Measurements from ENCODE around the gene PPP1R26.
"Not testable (repeated sequence)": the region's sequence is repeated elsewhere in the genome, so short reads cannot be mapped to it uniquely, and the experiment has no call there.

PPP1R26 gene

DNA sequence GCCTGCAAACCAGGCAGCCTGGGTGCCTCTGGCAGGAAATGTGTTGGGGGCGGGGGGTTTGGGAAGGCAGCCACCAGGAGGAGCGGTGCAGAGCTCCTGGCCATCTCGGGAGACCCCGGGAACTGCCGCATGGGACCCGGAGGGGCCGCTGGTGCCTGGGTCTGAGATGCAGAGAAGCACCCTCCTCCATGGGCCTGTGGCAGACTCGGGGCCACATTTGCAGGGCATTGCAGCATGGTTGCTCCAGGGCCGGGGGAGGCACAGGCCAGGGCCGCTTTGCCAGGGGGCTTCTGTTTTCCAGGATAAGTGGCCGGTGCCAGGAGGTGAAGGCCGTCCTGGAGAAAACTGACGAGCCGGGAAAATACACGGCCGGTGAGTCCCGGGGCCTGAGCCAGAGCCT lies 43.3 kb downstream of the PPP1R26 start:
- no peak for DNase-seq

DNA sequence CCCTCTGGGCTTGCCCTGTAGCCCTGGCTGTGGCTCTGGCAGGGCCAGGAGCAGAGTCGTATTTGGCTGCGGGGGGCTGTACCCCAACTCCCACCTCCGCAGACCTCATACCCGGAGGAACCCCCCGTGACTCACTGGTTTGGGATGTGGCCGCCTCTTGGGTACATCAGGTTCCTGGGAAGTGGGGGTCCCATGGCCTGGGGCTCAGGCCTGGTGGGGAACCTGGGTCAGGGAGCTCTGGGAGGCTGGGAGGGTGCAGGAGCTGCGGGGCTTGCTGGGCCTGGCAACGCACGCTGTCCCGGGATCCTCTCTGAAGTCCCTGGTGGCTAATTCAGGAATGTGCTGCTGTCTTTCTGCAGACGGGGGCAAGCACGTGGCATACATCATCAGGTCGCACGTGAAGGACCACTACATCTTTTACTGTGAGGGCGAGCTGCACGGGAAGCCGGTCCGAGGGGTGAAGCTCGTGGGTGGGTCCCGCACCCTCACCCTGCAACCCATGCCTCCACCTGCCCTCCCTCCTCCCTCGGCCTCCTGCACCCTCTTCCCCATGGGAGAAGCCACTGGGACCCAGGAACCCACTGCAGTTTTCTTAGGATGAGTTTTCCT lies 44.0 kb downstream of the PPP1R26 start:
- no peak for DNase-seq

DNA sequence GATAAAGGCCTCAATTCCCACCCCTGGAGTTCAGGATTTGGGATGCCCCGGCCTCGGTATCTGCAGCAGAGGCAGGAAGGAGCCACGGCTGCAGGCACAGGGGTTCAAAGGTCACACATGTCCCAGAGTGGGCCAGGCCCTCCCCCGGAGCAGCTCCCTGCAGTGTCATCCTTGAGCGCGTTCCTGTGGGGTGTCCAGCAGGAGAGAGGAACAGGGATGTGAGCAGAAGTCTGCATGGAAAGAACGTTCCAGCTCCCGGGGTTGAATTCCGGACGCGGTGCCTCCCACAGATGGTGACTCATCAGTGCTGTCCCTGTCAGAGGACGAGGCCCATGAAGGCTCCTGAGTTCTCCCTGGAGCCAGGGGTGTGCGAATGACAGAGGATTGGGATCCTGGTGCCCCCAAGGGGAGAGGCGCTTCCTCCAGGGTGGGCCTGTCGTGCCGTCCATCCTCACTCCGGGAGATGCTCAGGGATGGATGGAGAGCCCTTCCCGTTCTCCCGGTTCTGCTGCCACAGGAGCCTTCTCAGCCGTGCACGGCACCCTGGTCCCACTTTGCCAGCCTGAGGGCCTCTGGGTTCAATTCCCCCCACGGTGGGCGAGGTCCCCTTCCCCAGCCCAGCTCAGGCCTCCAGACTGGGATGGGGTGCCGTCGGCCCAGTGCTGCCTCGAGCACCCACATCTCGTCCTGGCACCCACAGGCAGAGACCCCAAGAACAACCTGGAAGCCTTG lies 44.7 kb downstream of the PPP1R26 start:
- DNase-seq: no peak

GRCh38 chr9:135525241-135526088 lies 45.9 kb downstream of the PPP1R26 start:
- DNase-seq: no peak

DNA sequence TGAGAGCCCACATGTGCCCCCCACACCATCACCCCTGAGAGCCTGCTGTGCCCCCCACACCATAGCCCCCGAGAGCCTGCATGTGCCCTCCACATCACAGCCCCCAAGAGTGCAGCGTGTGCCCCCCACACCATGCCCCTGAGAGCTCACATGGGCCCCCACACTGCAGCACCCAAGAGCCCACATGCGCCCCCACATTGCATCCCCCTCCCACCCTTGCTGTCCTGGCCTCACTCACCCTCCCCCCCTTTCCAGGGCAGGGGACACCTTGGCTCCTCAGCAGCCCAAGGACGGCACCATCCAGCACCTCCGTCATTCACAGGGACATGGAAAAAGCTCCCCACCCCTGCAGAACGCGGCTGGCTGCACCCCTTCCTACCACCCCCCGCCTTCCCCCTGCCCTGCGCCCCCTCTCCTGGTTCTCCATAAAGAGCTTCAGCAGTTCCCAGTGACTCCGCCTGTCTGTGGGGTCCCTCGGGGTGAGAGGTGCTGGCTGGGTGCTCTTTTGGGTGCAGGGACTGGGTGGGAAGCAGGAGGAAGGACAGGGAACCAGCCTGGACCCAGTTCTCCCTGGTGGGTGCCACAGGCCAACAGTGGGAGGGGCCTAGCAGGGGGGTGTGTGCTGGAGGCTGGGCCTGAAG lies 46.6 kb downstream of the PPP1R26 start:
- DNase-seq: no peak

DNA sequence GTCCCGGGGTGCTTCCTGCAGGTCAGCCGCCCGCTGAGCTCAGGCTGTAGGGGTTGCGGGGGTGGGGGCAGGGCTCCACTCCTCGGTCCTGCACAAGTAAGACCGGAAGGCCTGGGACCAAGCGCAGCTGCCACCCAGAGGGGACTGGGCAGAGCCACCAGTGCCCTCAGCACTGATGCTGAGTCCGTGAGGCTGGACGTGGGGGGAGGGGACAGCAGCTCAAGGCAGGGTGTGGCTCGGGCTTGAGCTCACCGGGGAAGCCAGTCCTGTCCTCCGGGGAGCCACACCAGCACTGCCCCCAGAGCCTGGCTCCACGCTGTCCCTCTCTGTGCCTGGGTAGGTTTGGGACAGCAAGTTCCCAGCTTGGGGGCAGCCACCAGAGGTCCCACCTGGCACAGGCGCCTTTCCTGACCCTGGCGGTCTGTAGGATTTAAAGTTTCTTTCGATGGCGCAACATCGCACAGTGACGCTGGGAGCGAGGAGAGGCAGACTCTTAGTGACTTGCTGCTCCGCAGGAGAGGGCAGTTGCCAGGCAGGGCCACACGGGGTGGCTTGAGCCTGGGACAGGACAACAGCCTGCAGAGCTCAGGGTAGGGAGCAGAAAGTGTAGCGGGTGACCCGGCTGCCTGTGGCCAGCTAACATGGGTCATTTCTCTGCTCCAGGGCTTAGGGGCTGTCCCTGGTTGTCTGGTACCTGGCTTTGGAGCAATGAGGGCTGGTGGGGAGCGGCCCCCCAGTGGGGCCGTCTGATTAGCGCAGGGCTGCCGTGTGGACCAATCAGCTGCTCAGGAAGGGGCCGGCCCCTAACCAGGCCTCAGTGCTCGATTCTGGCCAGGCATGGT lies 47.4 kb downstream of the PPP1R26 start:
- DNase-seq: no peak

GRCh38 chr9:135528842-135529435 lies 49.4 kb downstream of the PPP1R26 start:
- not testable (repeated sequence) for DNase-seq

GRCh38 chr9:135530146-135530545 lies 50.6 kb downstream of the PPP1R26 start:
- no peak for DNase-seq

- no peak for DNase-seq
Observed at GRCh38 chr9:135531096-135531495, 51.5 kb downstream of the PPP1R26 start.

DNA sequence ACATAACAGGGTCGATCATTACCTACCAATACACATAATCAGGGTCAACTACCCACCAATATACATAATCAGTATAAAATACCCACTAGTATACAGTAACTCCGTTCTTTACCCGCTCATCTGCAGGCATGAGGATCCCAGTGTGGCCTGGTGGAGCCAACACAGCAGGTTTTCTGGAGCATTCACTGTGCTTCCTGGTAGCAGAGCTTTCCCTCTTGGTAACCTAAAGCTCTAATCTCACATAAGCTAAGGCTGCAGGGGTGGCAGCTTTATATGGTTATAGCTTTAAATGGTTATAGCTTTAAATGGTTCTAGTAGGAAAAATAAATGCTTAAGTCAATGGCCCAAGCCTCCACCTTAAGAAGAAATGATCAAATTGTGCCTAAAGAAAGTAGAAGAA lies 53.5 kb downstream of the PPP1R26 start:
- peak; percentile 27 for DNase-seq

DNA sequence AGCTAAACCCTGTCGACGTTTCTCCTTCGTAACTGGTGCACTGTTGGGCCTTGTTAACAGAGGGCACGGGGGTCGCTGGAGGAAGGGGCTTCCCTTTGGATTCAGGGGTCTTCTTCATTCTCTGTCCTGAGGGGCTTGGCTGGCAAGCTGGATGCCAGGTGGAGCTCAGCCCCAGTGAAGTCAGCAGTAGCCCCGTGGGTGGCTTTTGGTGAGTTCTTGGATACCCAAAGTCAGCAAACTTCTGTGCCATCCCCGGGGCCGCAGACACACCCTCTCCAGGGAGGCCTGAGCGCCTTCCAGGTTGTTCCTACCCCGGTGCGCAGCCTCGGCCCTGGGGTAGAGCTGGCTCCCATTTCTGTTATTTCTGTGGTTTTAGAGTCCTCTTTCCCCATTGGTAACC lies 54.1 kb downstream of the PPP1R26 start:
- no peak for DNase-seq

- DNase-seq: not testable (repeated sequence)
Observed at GRCh38 chr9:135534192-135534711, 54.7 kb downstream of the PPP1R26 start.

DNA sequence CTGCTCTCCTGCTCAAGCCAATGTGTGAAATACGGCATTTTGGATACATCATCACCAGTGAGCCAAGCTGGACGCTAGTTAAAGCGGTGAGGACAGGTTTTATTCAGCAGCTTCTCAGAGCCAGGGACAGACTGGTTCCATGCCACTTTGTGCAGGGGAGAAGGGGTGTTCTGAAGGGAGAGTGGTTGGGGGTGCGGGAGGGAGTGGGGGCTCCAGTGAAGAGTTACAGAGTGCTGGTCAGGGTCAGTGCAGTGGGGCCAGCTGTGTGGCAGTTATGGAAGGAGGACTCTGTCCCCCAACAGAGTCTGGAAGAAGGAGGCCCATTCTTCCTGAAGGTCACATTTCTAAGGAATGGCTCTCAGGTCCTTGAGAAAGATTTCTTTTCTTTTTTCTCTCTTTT lies 55.2 kb downstream of the PPP1R26 start:
- DNase-seq: not testable (repeated sequence)

GRCh38 chr9:135535631-135536030 lies 56.0 kb downstream of the PPP1R26 start:
- not testable (repeated sequence) for DNase-seq

DNA sequence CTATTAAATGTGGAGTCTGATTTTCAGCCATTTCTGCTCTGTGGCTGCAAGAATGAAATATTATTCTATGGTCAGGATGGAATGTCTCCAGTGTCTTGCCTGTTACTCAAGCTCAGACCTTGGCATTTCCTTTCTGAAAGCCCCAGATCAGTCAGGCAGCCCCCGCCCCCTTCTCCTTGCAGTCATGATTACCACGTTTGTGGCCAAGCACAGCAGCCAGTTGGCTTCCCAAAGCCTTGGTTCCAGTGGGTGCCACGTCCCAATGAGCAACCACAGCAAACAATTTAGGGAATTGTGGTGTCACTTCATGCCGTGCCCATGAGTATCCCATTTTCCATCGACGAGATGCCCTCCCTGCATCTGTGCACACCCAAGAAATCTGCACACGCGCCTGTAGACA lies 56.6 kb downstream of the PPP1R26 start:
- DNase-seq: no peak

Measured in eye (tissue), 1 donor.